Measurements from ENCODE around the gene HNMT. TPM values are rescaled to one million over a fixed set of nuclear protein-coding genes. Genes with fewer than 3 reads are reported as not detected.

The HNMT gene
- total and polyA plus RNA-seq, 9 donors, result 56.3 to 140 (median 76.5) TPM

- 69 to 81% (median 73%) methylated on average over 1 of the region's 1 CpG for WGBS, 3 donors
- no peak overlapping the region for H3K4me3 ChIP-seq
Observed at GRCh38 chr2:138020432-138020831, 56.2 kb downstream of the HNMT start.

GRCh38 chr2:138021154-138021553 is 56.9 kb downstream of the HNMT start:
- WGBS, 3 donors, result 44 to 90% (median 49%) methylated on average over 1 of the region's 1 CpG
- Histone ChIP-seq H3K9me3 (no peaks in the 10 kb centered on the region), H3K4me3 (no peak overlapping the region), H3K4me1 (ENCODE audit: insufficient read depth) (no peaks in the 10 kb centered on the region), H3K27me3 (no peaks in the 10 kb centered on the region), H3K36me3 (no peaks in the 10 kb centered on the region), H3K27ac (no peak overlapping the region)
- intact Hi-C loops (cut with DNase I), result no loop called here
- DNase-seq, result no peak
- no peak for TF ChIP-seq CTCF (IDR thresholded peaks at IDR 0.05)
- TF ChIP-seq EP300 (IDR thresholded peaks at IDR 0.05), result no peak
- no peak for TF ChIP-seq POLR2A (IDR thresholded peaks at IDR 0.05)

More at GRCh38 chr2:138020432-138020831, 56.2 kb downstream of the HNMT start:
- TF ChIP-seq POLR2A (IDR thresholded peaks at IDR 0.05), result no peak
- TF ChIP-seq CTCF (IDR thresholded peaks at IDR 0.05), result no peak
- no peak for TF ChIP-seq EP300 (IDR thresholded peaks at IDR 0.05)
- H3K27ac ChIP-seq, result no peak overlapping the region
- no peak for DNase-seq
- no peaks in the 10 kb centered on the region for H3K9me3 ChIP-seq
- H3K27me3 ChIP-seq, result no peaks in the 10 kb centered on the region
- intact Hi-C loops (cut with DNase I), result no loop called here
- no peaks in the 10 kb centered on the region for H3K36me3 ChIP-seq
- no peaks in the 10 kb centered on the region for H3K4me1 ChIP-seq (ENCODE audit: insufficient read depth)

GRCh38 chr2:138023298-138023697 is 59.0 kb downstream of the HNMT start:
- no peak for TF ChIP-seq POLR2A (IDR thresholded peaks at IDR 0.05)
- no peak for TF ChIP-seq EP300 (IDR thresholded peaks at IDR 0.05)
- TF ChIP-seq CTCF (IDR thresholded peaks at IDR 0.05), result no peak
- no peak for DNase-seq
- intact Hi-C loops (cut with DNase I), result no loop called here

DNA sequence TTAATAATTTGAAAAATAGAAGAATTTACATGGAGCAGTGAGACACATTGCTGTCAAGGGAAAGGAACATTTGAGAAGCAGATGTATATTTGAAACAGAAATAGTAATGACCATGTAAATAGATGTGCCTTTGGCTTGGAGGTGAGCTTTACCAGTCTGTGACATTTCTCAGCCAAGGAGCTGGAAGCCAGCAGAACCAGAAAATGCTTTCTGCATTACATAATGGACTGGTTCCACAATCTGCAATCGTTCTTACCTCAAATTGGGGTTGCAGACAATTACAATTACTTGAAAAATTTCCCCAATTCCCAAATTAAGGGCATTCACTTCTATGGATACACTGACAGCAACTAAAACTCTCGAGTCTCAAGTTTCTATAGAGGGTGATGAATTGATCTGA is 59.7 kb downstream of the HNMT start:
- no peak for DNase-seq
- Histone ChIP-seq H3K27me3 (no peaks in the 10 kb centered on the region), H3K27ac (no peak overlapping the region), H3K36me3 (no peaks in the 10 kb centered on the region), H3K4me1 (ENCODE audit: insufficient read depth) (no peaks in the 10 kb centered on the region), H3K4me3 (no peak overlapping the region), H3K9me3 (no peaks in the 10 kb centered on the region)
- WGBS, 3 donors, result 67 to 72% (median 72%) methylated on average over 2 of the region's 2 CpGs
- intact Hi-C loops (cut with DNase I), result no loop called here
- TF ChIP-seq EP300 (IDR thresholded peaks at IDR 0.05), result no peak
- TF ChIP-seq CTCF (IDR thresholded peaks at IDR 0.05), result no peak
- TF ChIP-seq POLR2A (IDR thresholded peaks at IDR 0.05), result no peak

More at GRCh38 chr2:138023298-138023697, 59.0 kb downstream of the HNMT start:
- 69 to 82% (median 81%) methylated on average over 4 of the region's 4 CpGs for whole genome bisulfite sequencing, 3 donors
- Histone ChIP-seq H3K36me3 (no peaks in the 10 kb centered on the region), H3K4me1 (ENCODE audit: insufficient read depth) (no peaks in the 10 kb centered on the region), H3K4me3 (no peak overlapping the region), H3K27ac (no peak overlapping the region), H3K9me3 (no peaks in the 10 kb centered on the region), H3K27me3 (no peaks in the 10 kb centered on the region)

All from ovary (tissue), 9 donors.